Astrocyte (in vitro differentiated cells and primary cell): ENCODE results near the gene PRRG1. TPM values are rescaled to one million over a fixed set of nuclear protein-coding genes. Genes with fewer than 3 reads are reported as not detected.
"Not testable (repeated sequence)": the region's sequence is repeated elsewhere in the genome, so short reads cannot be mapped to it uniquely, and the experiment has no call there.

Experiments
- DNase-seq: peaks from one replicate; pipeline ENCODE4 v3.0.0-alpha.2; 2010; ENCODE audit warnings: low read depth
- FAIRE-seq: peaks from 2 replicates; lab custom pipeline; 2011; peaks lifted over from hg19 to GRCh38; lab: Jason Lieb, UNC
- H2AFZ ChIP-seq: 2 replicates; pipeline ENCODE4 v1.6.0; 2012; ENCODE audit warnings: low read depth, low read length, inconsistent platforms
- H3K27ac ChIP-seq: 2 replicates; pipeline ENCODE4 v1.5.1; 2011; ENCODE audit warnings: low read depth, low read length, inconsistent platforms
- H3K27me3 ChIP-seq: 2 replicates; pipeline ENCODE4 v1.6.0; 2011; ENCODE audit warnings: low read length, inconsistent platforms; ENCODE audit not compliant: insufficient read depth
- H3K36me3 ChIP-seq: 2 replicates; pipeline ENCODE4 v1.5.1; 2011; ENCODE audit warnings: low read length, inconsistent platforms; ENCODE audit not compliant: insufficient read depth
- H3K4me1 ChIP-seq: 2 replicates; pipeline ENCODE4 v1.5.1; 2011; ENCODE audit warnings: low read length, inconsistent platforms; ENCODE audit not compliant: insufficient read depth
- H3K4me2 ChIP-seq: 2 replicates; pipeline ENCODE4 v1.6.0; 2012; ENCODE audit warnings: low read length, inconsistent platforms
- H3K4me3 ChIP-seq: 2 replicates; pipeline ENCODE4 v1.5.1; 2011; ENCODE audit warnings: low read depth, mild to moderate bottlenecking, low read length, inconsistent platforms; ENCODE audit not compliant: insufficient read depth
- H3K79me2 ChIP-seq: 2 replicates; pipeline ENCODE4 v1.6.0; 2012; ENCODE audit warnings: mild to moderate bottlenecking, low read length, inconsistent platforms; ENCODE audit not compliant: insufficient read depth
- H3K9ac ChIP-seq: 2 replicates; pipeline ENCODE4 v1.6.0; 2012; ENCODE audit warnings: mild to moderate bottlenecking, low read length, inconsistent platforms
- H3K9me3 ChIP-seq: 2 replicates; pipeline ENCODE4 v1.5.1; 2012; ENCODE audit warnings: low read depth, mild to moderate bottlenecking, low read length, inconsistent platforms; ENCODE audit not compliant: insufficient read depth
- H4K20me1 ChIP-seq: 2 replicates; pipeline ENCODE4 v1.6.0; 2012; ENCODE audit warnings: low read length, inconsistent platforms; ENCODE audit not compliant: insufficient read depth
- H3K27ac Mint-ChIP-seq: one replicate; pipeline ENCODE4 v1.8.0; 2021; ENCODE audit warnings: mild to moderate bottlenecking, mixed read lengths; ENCODE audit not compliant: unreplicated experiment
- H3K27me3 Mint-ChIP-seq: one replicate; pipeline ENCODE4 v1.8.0; 2021; ENCODE audit warnings: low read depth, mixed read lengths; ENCODE audit not compliant: unreplicated experiment
- H3K36me3 Mint-ChIP-seq: one replicate; pipeline ENCODE4 v1.8.0; 2021; ENCODE audit warnings: low read depth, mixed read lengths; ENCODE audit not compliant: unreplicated experiment
- H3K4me1 Mint-ChIP-seq: one replicate; pipeline ENCODE4 v1.8.0; 2021; ENCODE audit warnings: low read depth, mixed read lengths; ENCODE audit not compliant: unreplicated experiment
- H3K4me3 Mint-ChIP-seq: one replicate; pipeline ENCODE4 v1.8.0; 2021; ENCODE audit warnings: mild to moderate bottlenecking, moderate library complexity, mixed read lengths; ENCODE audit not compliant: unreplicated experiment
- H3K9me3 Mint-ChIP-seq: one replicate; pipeline ENCODE4 v1.8.0; 2021; ENCODE audit warnings: mild to moderate bottlenecking, mixed read lengths; ENCODE audit not compliant: unreplicated experiment
- EZH2 ChIP-seq: IDR thresholded peaks from 2 replicates; pipeline ENCODE4 v1.6.1; 2012; ENCODE audit warnings: mild to moderate bottlenecking, low read length, inconsistent platforms; ENCODE audit not compliant: insufficient read depth
- total RNA-seq: library from RNA; stranded (reverse); gene quantifications from 2 replicates; pipeline ENCODE4 v1.2.1, GENCODE V29; 2021
- TF ChIP-seq, protein P1 (sequence below): IDR thresholded peaks from 2 replicates; pipeline ENCODE4 v1.5.1; 2011; ENCODE audit warnings: low read depth, mild to moderate bottlenecking, inconsistent platforms, low read length, moderate library complexity; ENCODE audit not compliant: insufficient read depth

The PRRG1 gene
- total RNA-seq, 1 donor from 2014 or later, result 33.7 TPM

DNA sequence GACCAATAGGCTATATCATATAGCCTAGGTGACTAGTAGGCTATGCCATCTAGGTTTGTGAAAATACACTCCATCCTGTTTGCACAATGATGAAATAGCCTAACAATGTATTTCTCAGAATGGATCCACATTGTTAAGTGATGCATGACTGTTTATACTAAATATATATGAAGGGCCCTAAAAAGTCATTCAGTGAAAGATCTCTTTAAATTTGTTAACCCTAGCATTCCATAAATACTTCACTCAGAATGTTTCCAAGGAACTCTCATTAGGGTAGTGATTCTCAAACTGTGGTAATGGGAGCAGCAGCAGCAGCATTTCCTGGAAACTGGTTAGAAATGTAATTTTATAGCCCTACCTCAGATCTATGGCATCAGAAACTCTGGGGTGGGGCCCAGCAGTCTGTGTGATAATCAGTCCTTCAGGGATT, 74.9 kb downstream of the PRRG1 start:
- peaks cover 9% of the 10 kb centered on the region for H3K4me1 Mint-ChIP-seq
- TF ChIP-seq, protein P1, sequence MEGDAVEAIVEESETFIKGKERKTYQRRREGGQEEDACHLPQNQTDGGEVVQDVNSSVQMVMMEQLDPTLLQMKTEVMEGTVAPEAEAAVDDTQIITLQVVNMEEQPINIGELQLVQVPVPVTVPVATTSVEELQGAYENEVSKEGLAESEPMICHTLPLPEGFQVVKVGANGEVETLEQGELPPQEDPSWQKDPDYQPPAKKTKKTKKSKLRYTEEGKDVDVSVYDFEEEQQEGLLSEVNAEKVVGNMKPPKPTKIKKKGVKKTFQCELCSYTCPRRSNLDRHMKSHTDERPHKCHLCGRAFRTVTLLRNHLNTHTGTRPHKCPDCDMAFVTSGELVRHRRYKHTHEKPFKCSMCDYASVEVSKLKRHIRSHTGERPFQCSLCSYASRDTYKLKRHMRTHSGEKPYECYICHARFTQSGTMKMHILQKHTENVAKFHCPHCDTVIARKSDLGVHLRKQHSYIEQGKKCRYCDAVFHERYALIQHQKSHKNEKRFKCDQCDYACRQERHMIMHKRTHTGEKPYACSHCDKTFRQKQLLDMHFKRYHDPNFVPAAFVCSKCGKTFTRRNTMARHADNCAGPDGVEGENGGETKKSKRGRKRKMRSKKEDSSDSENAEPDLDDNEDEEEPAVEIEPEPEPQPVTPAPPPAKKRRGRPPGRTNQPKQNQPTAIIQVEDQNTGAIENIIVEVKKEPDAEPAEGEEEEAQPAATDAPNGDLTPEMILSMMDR, result no peak
- TF ChIP-seq EZH2, result no peak
- Histone ChIP-seq H3K27ac (peak overlapping the region; percentile 61), H3K9me3 (no peaks in the 10 kb centered on the region), H3K27me3 (no peaks in the 10 kb centered on the region), H3K9ac (no peak overlapping the region), H3K36me3 (no peaks in the 10 kb centered on the region), H2AFZ (no peak overlapping the region), H3K4me2 (peak overlapping the region; percentile 39), H3K4me1 (peaks cover 11% of the 10 kb centered on the region), H3K79me2 (no peaks in the 10 kb centered on the region), H3K4me3 (no peak overlapping the region), H4K20me1 (no peaks in the 10 kb centered on the region)
- H3K4me3 Mint-ChIP-seq, result no peak overlapping the region
- peak overlapping the region; percentile 53 for H3K27ac Mint-ChIP-seq
- DNase-seq (peak; percentile 55), FAIRE-seq (no peak)
- no peaks in the 10 kb centered on the region for H3K27me3 Mint-ChIP-seq
- no peaks in the 10 kb centered on the region for H3K9me3 Mint-ChIP-seq
- peaks cover 5% of the 10 kb centered on the region for H3K36me3 Mint-ChIP-seq

DNA sequence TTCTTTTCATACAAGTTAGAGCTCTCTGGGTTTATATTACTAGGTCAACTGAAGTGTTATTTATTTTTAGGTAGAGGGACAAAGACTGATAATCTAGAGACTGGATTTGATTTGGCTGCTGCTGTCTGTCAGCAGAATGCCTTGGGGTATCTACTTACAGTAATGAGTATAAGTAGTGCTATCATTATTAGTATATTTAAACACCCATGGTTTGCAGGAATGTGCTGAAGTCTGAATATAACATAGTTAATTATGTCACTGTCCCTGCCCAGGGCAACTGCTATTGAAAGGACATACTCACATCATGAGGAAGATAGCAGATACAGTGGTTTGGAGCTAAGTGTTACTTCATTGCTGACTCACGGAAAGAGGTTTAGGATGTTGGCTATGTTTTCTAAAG, 76.2 kb downstream of the PRRG1 start:
- Histone ChIP-seq H3K4me1 (peaks cover 11% of the 10 kb centered on the region), H3K9ac (no peak overlapping the region), H3K4me2 (peak overlapping the region; percentile 19), H3K27ac (peak overlapping the region; percentile 33), H3K36me3 (no peaks in the 10 kb centered on the region), H3K79me2 (no peaks in the 10 kb centered on the region), H3K9me3 (no peaks in the 10 kb centered on the region), H3K4me3 (no peak overlapping the region), H3K27me3 (no peaks in the 10 kb centered on the region), H2AFZ (no peak overlapping the region), H4K20me1 (no peaks in the 10 kb centered on the region)
- peak overlapping the region; percentile 80 for H3K27ac Mint-ChIP-seq
- TF ChIP-seq, protein P1, result no peak
- no peak for TF ChIP-seq EZH2
- peak; percentile 18 for DNase-seq
- H3K4me1 Mint-ChIP-seq, result peaks cover 9% of the 10 kb centered on the region
- H3K36me3 Mint-ChIP-seq, result peaks cover 5% of the 10 kb centered on the region
- H3K27me3 Mint-ChIP-seq, result no peaks in the 10 kb centered on the region
- H3K4me3 Mint-ChIP-seq, result no peak overlapping the region
- H3K9me3 Mint-ChIP-seq, result no peaks in the 10 kb centered on the region
- FAIRE-seq, result no peak

DNA sequence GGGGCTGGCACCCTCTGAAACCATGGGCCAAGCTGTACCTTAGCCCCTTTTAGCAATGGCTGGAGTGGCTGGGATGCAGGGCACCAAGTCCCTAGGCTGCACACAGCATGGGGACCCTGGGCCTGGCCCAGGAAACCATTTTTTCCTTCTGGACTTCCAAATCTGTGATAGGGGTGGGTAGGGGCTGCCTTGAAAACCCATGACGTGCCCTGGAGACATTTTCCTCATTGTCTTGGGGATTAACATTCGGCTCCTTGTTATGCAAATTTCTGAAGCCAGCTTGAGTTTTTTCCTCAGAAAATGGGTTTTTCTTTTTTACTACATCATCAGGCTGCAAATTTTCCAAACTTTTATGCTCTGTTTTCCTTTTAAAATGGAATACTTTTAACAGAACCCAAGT, 79.8 kb downstream of the PRRG1 start:
- not testable (repeated sequence) for FAIRE-seq, H4K20me1 ChIP-seq, H3K9ac ChIP-seq, H2AFZ ChIP-seq, H3K4me3 ChIP-seq, H3K4me1 Mint-ChIP-seq, H3K27me3 Mint-ChIP-seq, H3K9me3 ChIP-seq, H3K79me2 ChIP-seq, H3K4me3 Mint-ChIP-seq, H3K27ac ChIP-seq, H3K4me2 ChIP-seq, H3K27me3 ChIP-seq, H3K27ac Mint-ChIP-seq, H3K9me3 Mint-ChIP-seq, H3K36me3 ChIP-seq, DNase-seq
- peaks cover 10% of the 10 kb centered on the region for H3K36me3 Mint-ChIP-seq
- peaks cover 11% of the 10 kb centered on the region for H3K4me1 ChIP-seq
